ENCODE data around the gene SCAPER.
"Not testable (repeated sequence)": the region's sequence is repeated elsewhere in the genome, so short reads cannot be mapped to it uniquely, and the experiment has no call there.

SCAPER gene

GRCh38 chr15:76763554-76763953, 141.6 kb downstream of the SCAPER start:
- DNase-seq = no peak

GRCh38 chr15:76756381-76756780, 148.8 kb downstream of the SCAPER start:
- no peak for DNase-seq

GRCh38 chr15:76753771-76754170, 151.4 kb downstream of the SCAPER start:
- no peak for DNase-seq

- no peak for DNase-seq
Measured at GRCh38 chr15:76753131-76753530, 152.0 kb downstream of the SCAPER start.

GRCh38 chr15:76752549-76752948, 152.6 kb downstream of the SCAPER start:
- DNase-seq = peak; percentile 31

- DNase-seq = no peak
Measured at GRCh38 chr15:76737573-76737972, 167.6 kb downstream of the SCAPER start.

GRCh38 chr15:76732321-76732720, 172.8 kb downstream of the SCAPER start:
- not testable (repeated sequence) for DNase-seq

GRCh38 chr15:76730262-76730661, 174.9 kb downstream of the SCAPER start:
- DNase-seq = no peak

- DNase-seq = no peak
Measured at GRCh38 chr15:76718863-76719262, 186.3 kb downstream of the SCAPER start.

GRCh38 chr15:76714950-76715349, 190.2 kb downstream of the SCAPER start:
- DNase-seq = no peak

GRCh38 chr15:76711351-76711827, 193.8 kb downstream of the SCAPER start:
- no peak for DNase-seq

- not testable (repeated sequence) for DNase-seq
Measured at GRCh38 chr15:76704032-76704431, 201.1 kb downstream of the SCAPER start.

GRCh38 chr15:76696840-76697239, 208.3 kb downstream of the SCAPER start:
- no peak for DNase-seq

- DNase-seq = not testable (repeated sequence)
Measured at GRCh38 chr15:76692546-76692945, 212.6 kb downstream of the SCAPER start.

GRCh38 chr15:76687592-76687991, 217.5 kb downstream of the SCAPER start:
- not testable (repeated sequence) for DNase-seq

- DNase-seq = no peak
Measured at GRCh38 chr15:76684002-76684401, 221.1 kb downstream of the SCAPER start.

GRCh38 chr15:76682833-76683232, 222.3 kb downstream of the SCAPER start:
- DNase-seq = no peak

- no peak for DNase-seq
Measured at GRCh38 chr15:76682259-76682658, 222.9 kb downstream of the SCAPER start.

GRCh38 chr15:76678766-76679165, 226.4 kb downstream of the SCAPER start:
- no peak for DNase-seq

- no peak for DNase-seq
Measured at GRCh38 chr15:76674883-76675282, 230.3 kb downstream of the SCAPER start.

GRCh38 chr15:76669521-76670207, 235.5 kb downstream of the SCAPER start:
- DNase-seq = no peak

- no peak for DNase-seq
Measured at GRCh38 chr15:76668900-76669299, 236.2 kb downstream of the SCAPER start.

GRCh38 chr15:76667943-76668715, 237.0 kb downstream of the SCAPER start:
- no peak for DNase-seq

GRCh38 chr15:76664895-76665294, 240.2 kb downstream of the SCAPER start:
- DNase-seq = no peak

Data from stimulated activated CD8-positive, alpha-beta memory T cell treated with anti-CD3 and anti-CD28 coated beads, Interleukin-4, amount 100 ng/mL, for 48 hours (primary cell).